Dermis microvascular lymphatic vessel endothelial cell (primary cell): Measurements from ENCODE around the gene FHOD1. TPM values are rescaled to one million over a fixed set of nuclear protein-coding genes. Genes with fewer than 3 reads are reported as not detected.

Source experiments
- DNase-seq, 2 donors: peaks; one replicate each; pipeline versions ENCODE4 v3.0.0 to v3.0.0-alpha.2; 2010; ENCODE audit warnings: low read depth in 2 of 2
- total RNA-seq: library from RNA; depleted of rRNA; stranded (reverse); fragments of >200 nt; gene quantifications from 2 replicates; pipeline ENCODE4 v1.2.1, GENCODE V29; 2014

FHOD1 gene
- total RNA-seq, 1 donor from 2014 or later, result 15.0 TPM

DNA sequence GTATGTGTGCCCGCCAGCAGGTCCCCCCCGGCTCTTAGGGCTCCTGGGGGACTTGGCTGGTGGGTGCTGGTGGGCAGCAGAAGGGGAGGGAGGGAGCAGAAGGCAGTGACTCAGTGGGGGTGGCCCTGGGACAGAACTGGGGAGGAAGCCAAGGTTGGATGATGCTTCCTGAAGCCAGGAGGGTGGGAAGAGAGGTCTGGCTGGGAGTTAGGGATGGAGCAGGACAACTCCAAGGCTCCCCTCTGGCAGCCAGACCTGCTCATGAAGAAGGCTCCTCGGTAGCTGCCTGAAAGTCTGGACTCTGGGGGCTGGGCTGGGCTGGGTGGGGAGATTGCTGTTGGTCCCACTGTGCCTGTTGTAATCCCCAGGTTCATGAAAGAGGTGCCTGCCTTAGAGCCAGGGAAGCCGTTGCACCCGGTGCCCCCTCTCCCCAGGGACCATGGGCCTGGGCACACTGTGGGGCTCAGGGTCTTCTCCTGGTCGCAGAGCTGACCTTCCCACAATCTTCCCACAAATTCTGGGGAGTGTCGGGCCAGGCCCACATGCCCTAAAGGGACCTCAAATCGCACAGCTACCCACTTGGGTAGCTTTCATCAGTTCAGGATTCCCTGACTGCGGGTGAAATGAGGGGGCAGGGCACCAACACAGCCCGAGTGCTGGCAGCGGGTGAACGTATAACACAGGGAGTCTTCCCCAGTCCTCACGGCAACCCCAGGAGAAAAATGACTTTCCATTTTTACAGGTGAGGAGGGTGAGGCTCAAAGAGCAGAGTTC, 30.9 kb upstream of the FHOD1 start:
- peak in 1 of 2 donors; percentile 71 for DNase-seq

DNA sequence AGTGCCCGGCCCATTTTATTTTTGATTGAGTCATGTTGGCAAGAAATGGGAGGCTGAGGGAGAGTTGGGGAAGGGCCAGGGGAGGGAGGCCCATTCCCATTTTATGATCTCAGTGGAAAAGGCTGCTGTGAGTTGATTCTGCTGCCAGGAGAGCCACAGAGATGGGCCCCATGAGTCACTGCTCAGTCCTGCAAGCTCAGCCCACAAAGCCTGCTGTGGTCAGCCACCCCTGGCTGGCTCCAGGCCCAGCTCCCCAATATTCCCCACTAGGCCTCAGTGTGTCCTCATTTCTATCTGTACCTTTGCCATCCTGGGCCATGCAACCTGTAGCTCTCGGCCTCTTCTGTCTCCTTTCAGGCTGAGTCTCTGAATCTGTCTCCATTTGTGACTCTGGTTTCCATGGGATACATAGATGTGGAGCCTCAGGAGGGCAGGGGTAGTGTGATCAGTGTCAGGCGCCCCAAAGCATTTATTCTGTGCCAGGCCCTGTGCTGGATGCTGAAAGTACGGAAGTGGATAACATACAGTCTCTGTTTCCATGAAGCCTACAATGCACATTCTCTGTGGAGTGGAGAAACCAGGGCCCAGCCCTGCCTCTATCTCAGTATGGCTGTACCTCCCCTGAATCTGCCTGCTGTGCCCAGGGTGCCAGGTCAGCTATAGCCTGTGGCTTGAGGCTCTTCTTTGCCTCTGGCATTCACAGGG, 30.2 kb upstream of the FHOD1 start:
- DNase-seq, result peak; percentile 66 to 89

DNA sequence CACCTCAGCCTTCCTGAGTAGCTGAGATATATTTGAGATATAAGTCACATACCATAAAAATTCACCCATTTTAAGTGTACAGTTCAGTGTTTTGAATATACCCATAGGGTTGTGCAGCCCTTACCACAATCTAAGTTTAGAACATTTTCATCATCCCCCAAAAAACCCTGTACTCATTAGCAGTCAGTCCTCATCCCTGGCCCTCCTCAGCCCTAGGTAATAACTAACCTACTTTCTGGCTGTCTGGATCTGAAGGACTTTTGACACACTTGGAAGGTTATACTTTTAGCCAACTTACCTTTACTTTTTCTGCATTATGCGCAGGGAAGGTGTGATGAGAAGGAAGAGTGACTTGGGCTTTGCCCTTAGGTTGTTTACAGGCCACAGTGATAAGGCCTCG, 28.0 kb upstream of the FHOD1 start:
- DNase-seq, result no peak

DNA sequence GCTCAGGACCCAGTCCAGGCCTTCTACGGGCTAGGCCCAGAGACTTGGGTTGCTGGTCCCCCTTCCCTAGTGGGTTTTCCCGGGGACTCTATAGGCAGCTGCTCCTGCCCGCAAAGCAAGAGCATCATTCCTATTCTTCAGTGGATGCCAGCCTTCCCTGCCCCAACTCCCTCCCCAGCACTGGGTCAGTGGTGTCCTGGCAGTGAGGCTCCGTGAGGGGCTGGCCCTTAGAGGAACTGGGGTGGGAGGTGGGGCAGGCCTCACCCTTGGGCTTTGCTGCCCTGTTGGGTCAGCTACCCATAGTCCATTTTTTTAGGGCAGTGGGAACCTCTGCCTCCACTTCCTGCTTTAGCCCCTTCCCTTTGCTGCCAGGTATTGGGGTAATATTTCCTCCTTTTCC, 24.2 kb upstream of the FHOD1 start:
- DNase-seq, result no peak

DNA sequence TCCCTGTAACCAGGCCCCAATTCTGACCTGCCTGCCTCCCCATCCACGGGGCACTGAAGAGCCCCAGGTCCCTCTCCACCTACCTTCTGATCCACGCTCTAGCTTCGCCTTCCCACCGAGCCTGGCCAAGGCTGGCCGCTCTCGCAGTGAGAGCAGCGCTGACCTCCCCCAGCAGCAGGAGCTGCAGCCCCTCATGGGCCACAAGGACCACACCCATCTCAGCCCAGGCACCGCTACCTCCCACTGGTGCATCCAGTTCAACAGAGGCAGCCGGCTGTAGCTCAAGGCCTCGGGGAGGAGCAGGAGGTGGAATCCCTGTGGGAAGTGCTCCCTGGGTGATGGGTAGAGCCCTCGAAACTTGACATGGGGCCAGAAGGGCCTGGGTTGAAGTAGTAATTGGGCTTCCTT, 23.7 kb upstream of the FHOD1 start:
- no peak for DNase-seq

DNA sequence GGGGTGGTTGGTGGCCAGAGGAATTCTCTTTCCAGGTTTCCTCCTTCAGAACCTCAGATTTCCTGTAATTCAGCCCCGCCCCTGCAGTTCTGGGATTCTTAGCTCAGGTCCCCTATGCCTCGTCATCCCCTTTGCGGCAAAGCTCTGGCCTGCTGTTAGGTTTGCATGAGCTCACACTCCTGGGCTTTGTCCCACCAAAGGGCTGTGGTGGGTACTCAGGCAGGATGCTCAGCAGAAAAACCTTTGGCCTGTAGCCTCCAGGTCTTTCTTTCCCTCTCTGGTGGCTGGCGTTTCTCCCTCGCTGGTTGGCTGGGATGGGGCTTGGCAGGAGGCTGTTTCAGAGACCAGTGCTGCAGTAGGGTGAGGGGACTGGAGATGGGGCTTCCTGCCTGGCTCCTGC, 22.5 kb upstream of the FHOD1 start:
- peak in 1 of 2 donors; percentile 53 for DNase-seq

DNA sequence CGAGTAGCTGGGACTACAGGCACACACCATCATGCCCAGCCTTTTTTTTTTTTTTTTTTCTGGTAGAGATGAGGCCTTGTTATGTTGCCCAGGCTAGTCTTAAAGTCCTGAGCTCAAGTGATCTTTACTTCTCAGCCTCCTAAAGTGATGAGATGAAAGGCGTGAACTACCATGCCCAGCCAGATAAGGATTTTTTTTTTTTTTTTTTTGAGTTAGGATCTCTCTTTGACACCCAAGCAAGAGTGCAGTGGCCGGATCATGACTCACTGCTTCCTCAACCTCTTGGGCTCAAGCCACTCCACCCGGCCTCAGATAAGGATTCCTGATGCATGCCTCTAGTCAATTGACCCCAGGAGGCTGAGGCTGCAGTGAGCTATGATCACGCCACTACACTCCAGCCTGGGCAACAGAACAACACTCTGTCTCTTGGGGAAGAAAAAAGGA, 20.9 kb upstream of the FHOD1 start:
- DNase-seq, result peak in 1 of 2 donors; percentile 85

DNA sequence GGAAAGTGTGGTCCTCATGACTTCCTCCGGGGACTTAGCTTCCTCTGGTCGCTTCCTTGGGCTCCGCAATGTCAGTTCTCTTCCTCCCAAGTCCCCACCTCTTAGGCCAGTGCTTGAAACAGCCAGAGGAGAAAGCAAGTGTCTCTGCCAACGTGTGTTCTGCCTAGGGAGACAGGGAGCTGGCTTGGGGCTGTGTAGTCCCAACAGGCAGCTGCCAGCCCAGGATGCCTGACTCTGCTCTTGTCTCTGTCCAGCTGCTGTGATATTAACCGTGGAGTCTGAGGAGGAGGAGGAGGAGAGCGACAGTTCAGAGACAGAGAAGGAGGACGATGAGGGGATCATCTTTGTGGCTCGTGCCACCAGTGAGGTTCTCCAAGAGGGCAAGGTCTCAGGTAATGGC, 18.6 kb upstream of the FHOD1 start:
- no peak for DNase-seq

DNA sequence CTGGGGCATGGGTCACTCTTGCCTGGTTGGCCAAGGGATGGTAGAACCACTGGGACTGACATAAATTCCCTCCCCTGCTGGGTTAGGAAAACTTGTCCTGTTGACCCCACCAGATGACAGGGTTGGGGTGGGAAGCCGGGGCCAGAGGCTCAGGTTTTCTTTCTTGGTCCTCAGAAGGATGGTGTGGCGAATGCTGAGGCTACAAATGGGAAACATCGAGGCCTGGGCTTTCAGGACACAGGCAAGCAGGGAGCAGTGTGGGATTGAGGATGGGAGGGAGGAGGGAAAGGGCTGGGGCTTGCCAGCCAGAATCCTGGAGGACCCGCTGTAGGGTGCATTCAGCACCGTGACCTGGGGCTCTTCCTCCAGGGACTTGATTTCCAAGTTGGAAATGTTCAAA, 17.6 kb upstream of the FHOD1 start:
- no peak for DNase-seq

DNA sequence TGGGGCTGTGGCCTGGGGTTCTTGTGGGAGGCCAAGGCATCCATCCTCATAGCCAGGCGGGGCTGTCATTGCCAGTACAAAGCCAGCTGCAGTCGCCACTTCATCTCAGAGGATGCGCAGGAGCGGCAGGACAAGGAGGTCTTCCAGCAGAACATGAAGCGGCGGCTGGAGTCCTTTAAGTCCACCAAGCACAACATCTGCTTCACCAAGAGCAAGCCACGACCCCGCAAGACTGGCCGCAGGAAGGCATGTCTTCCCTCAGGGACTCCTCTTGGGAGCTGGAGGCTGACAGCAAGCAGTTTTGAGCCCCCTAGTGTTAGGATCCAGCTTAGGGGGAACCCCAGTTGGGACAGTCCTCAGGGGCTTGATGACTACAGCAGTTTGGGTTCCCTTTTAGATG, 17.0 kb upstream of the FHOD1 start:
- DNase-seq, result no peak

DNA sequence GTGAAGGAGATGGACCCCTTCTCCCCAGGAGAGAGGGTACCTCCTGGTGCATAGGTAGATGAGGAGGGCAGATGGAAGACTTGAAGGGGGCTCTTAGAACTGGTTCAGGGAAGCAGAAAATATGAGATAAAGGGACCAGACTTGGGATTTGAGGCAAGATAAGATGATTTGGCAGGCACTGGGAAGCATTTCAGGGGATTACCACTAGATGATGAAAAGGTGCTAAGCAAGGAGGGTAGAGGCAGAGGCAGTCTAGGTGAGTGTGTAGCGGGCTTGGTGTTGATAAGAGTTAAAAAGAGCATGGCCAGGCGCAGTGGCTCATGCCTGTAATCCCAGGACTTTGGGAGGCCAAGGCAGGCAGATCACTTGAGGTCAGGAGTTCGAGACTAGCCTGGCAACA, 15.9 kb upstream of the FHOD1 start:
- no peak for DNase-seq

DNA sequence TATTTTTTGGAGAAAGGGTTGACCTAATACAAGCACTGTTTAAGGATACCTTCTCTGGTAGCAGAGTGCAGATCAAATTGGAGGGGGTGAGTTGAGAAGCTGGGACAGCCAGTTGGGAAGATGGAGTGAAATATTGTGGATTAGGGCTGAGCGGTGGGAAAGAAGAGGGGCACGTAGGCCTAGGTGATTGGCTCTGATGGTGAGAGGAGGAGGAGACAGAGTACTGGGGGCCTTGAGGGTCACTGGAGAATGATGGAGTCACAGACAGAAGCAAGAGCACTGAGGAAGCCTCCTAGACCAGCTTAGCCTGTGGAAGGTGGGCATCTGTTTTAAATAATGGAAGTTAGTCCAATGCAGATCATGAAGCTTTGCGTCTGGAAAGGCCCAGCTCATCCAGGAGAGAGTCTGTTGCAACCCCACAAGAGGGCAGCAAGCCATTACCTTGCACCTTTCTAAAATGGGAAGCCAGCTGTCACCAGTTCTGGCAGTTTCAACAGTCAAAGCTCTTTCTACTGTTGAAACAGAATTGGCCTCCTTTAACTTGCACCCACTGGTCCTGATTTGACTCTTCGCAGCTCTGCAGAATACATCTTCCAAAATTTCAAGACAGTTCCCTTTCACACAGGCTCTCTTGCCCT, 13.3 kb upstream of the FHOD1 start:
- DNase-seq, result peak in 1 of 2 donors; percentile 52

DNA sequence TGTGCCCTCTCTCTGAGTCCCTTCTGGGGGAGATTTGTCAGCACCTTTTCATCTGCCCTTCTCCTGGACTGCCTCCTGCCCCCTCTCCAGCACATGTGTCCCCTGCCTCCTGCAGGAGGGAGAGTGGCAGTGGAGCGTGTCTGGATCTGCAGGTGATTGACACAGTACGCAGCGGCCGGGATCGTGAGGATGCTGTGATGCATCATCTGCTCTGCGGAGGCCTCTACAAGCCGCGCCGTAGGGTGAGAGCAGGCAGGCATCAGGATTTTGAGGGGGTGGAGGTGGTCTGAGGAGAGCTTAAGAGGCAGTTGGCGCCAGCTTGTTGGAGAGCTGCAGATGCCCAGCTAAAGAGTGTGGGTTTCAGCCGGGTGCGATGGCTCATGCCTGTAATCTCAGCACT, 12.4 kb upstream of the FHOD1 start:
- no peak for DNase-seq

DNA sequence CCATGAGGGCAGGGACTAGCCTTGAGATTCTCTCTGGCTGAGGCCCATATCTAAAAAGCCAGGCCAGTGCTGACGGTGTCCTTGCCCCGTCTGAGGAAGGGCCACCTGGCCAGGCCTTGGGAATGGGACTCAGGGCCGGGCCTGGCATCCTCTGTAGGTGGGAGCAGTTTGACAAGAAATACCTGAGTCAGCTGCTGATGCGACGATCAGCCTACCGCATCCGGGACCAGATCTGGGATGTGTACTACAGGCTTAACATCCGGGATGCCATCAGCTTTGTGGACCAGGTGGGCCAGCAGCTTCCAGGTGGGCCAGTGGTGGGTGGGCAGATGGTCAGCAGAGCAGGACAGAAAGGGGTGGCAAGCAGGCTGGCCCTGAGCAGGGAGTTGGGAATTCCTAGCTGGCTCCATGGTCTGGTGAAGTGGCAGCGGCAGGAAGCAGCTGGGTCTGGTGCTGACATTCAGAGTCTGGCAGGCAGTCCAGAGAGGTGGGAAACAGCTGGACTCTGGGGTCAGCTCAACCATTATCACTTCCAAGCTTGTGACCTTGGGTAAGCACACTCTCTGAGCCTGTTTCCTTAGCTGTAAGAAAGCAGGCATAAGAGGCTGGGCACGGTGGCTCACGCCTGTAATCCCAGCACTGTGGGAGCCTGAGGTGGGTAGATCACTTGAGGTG, 11.0 kb upstream of the FHOD1 start:
- DNase-seq, result peak; percentile 77 to 94

DNA sequence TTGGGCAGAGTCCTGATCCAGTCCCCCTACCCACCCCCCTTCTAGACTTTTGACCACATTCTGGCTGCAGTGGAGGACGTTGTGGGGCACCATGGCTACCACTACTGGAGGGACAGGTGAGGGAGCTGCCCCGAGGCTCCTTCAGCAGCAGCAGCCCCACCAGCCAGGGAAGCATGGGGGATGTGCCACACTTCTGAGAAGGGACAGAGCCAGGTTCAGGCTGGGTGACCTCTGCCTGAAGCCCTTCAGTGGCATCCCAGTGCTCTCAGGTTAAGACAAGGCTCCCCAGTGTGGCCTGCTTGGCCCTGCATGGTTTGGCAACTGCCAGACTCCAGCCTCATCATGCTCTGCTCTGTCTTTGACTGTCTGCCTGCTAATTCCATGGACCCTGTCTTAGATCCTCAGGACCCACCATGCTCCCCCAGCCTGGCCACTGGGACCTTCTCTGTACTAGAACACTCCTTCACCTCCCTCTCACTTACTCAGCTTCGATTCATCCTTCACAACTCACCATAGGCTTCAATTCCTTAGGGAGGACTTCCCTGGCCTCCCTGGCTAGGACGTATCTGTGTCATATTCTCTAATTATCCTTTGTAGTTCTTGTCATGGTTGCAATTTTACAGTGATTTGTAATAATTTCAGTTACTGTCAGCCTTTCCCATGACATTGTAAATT, 10.3 kb upstream of the FHOD1 start:
- no peak for DNase-seq

DNA sequence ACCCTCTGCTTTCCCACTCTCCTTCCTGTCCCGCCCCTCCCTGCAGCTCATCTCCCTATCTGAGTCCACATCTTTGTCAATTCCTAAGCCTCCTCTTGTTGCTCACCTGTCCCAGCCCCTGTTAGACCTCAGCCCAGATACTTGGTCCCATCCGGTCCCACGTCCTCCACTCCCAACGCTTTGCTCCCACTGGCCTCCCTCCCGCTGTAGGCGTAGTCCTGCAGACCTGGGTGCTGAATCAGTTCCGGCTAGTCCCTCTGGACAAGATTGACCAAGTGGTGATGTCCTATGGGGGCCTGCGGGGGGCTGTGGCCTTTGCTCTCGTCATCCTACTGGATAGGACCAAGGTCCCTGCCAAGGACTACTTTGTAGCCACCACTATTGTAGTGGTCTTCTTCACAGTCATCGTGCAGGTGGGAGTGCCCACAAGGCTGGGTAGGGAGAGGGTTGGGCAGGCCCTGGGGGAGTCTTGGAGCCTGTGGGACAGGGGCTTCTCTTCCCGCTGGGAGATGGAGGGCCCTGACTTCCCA, 9.5 kb upstream of the FHOD1 start:
- no peak for DNase-seq

DNA sequence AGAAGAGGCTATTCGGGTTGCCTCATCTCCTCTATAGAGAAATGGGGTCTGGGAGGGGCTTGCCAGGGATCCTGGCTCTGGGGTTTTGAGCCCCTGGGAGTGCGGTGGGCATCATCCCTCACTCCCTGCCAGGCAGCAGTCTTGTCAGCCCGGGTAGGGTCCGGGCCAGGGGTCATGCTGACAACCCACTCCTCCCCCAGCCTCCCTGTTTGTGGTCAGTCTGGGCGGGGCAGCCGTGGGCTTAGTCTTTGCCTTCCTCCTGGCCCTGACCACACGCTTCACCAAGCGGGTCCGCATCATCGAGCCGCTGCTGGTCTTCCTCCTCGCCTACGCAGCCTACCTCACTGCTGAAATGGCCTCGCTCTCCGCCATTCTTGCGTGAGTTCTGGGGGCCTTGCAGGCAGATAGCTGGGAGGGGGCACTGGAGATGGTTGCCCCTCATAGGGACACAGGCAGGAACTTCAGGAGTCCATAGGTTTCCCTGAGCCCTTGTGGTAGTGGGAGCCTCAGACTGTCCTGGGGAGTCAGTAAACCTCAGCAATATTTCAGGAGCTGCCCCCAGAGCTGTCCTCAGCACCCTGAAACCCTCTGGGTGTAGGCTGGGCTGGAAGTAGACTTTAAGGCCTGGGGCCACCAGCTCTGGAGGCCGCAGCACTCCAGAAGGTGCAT, 8.4 kb upstream of the FHOD1 start:
- DNase-seq, result no peak

DNA sequence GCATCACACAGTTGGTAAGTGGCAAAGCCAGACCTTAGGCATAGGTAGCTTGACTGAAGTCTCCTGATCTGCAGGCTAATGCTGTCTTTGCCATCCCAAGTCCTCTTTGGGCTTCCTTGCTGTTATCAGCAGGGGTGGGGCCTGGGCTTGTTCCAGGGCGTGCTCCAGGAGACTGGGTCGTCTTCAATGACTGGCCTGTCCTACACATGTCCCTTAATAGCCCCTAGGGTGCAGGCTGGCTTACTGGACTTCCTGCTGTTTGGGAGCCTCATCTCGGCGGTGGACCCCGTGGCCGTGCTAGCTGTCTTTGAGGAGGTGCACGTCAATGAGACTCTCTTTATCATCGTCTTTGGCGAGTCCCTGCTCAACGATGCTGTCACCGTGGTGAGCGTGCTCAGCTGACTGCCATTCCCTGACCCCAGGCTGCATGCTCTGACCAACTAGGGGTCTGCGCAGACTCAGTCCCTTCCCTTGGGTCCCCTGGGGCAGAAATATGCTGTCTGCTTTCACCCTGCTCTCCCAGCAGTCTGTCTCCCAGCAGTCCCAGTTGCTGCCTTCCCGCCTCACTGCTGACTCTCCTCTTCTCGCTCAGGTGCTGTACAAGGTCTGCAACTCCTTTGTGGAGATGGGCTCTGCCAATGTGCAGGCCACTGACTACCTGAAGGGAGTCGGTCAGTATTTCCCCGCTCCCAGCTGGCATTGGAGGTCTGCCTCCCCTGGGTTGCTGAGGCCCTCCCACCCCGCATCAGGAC, 7.7 kb upstream of the FHOD1 start:
- DNase-seq, result no peak

DNA sequence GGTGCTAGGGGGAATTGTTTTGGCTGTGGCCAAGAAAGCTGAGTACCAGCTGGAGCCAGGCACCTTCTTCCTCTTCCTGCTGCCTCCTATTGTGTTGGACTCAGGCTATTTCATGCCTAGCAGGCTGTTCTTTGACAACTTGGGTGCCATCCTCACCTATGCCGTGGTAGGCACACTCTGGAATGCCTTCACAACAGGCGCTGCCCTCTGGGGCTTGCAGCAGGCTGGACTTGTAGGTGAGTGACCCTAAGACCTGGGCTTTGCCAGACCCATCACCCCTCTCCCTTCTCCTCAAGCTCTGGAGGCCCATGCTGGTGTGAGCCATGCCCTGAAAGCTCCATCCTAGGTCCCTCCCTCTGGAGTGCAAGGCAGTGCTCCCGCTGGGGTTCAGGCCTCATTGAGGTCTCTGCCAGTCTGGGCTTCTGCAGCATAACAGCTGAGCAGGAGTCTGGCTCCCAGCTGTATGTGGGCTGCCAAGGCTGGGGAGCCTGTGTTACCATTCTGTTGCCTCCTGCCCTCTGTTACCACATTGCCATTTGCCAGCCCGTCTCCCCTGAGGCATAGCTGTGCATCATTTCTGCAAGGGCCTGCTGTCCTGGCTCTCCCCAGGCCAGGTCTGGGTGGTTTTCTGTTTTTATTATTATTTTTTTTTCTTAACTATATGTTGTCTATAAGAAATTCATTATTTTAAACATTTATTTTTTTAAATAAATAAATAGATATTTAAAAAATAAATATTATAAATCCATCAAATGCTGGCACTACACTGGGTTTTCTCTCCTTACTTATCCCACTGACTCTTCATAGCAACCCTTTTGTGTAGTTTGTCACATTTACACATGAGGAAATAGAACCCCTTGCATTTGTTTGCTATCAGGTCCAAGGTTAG, 5.6 kb upstream of the FHOD1 start:
- no peak for DNase-seq
